Measurements from ENCODE around the gene FRG2.
"Not testable (repeated sequence)": the region's sequence is repeated elsewhere in the genome, so short reads cannot be mapped to it uniquely, and the experiment has no call there.

FRG2 gene

DNA sequence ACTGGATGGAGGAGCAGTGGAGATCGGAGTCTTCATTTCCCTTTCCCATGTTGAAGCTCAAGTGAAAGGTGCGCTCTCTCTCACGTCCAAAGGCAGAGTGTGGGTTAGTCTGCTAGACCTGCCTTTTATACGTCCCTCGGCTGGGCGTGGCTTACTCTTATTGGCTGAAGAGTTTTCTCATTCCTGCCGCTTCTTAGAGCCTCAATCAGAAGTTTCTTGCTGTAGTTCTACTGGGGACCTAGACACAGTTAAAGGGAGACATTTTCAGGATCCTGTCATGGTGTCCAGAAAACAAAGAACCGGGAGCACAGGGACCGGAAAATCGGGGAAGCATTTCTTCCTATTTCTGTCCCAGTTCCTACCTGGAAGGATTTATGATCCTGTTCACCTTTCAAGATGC is at the start of gene FRG2:
Gene FRG2, minus strand, starts transcription at position 101 of the 400 bp plus-strand sequence. Its CDS starts 52 bp downstream, at position 49.
- not testable (repeated sequence) for DNase-seq (ENCODE audit: low spot score)

GRCh38 chr4:190068351-190068750 is 41.3 kb upstream of the FRG2 start:
- not testable (repeated sequence) for DNase-seq (ENCODE audit: low spot score)

GRCh38 chr4:190064805-190065204 is 37.7 kb upstream of the FRG2 start:
- DNase-seq (ENCODE audit: low spot score) = not testable (repeated sequence)

DNA sequence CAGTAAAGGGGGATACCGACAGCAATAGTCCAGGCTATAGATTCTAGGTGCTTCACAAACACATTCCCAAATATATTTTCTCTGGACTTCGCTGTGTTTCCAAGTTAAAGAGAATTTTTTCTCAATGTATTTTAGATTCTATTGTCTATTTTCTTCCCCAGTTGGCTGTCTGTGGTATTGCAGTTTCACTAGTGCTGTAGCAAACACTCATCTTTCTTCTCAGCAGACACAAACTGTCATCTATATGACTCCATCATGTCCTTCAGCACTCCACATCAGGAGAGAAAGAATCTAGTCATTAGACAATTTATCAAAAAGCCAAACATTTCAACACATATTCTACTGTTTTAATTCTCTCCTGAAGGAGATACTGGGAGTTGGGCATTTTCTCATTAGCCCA is 37.3 kb upstream of the FRG2 start, which contains the start of gene DBET:
Gene DBET, plus strand, starts transcription at position 161 of the 400 bp plus-strand sequence.
- DNase-seq (ENCODE audit: low spot score) = not testable (repeated sequence)

GRCh38 chr4:190058997-190059396 is 31.9 kb upstream of the FRG2 start:
- DNase-seq (ENCODE audit: low spot score) = not testable (repeated sequence)

DNA sequence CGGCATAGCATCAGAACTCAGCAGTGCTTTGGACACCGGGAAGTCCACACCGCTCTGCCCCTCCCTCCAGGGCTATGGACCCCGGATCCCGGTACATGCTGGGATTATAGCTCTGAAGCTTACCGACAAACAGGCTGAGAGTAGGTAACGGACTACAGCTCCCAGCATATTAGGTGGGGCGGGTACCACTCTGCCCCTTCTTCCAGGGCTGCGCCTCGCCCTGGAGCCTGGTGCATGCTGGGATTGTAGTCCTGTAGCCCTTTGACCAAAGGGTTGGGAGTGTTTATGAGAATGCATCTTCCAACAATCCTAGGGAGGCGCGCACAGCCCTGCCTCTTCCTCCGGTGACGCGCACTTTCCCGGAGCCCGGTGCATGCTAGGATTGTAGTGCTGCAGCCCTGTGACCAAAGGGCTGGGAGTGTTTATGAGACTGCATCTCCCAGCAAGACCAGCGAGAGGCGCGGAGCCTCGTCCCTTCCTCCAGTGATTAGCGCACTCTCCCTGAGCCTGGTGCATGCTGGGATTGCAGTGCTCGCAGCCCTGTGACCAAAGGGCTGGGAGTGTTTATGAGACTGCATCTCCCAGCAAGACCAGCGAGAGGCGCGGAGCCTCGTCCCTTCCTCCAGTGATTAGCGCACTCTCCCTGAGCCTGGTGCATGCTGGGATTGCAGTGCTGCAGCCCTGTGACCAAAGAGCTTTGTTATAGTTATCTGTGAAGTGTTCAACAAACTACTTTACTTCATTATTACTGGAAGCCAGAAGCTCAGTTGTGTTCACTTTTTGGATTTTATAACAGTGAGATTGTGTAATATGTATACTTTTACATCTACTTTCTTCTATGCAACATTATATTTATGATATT is 22.6 kb upstream of the FRG2 start:
- DNase-seq (ENCODE audit: low spot score) = not testable (repeated sequence)

- DNase-seq (ENCODE audit: low spot score) = not testable (repeated sequence)
Measured at GRCh38 chr4:190047627-190048026, 20.6 kb upstream of the FRG2 start.

DNA sequence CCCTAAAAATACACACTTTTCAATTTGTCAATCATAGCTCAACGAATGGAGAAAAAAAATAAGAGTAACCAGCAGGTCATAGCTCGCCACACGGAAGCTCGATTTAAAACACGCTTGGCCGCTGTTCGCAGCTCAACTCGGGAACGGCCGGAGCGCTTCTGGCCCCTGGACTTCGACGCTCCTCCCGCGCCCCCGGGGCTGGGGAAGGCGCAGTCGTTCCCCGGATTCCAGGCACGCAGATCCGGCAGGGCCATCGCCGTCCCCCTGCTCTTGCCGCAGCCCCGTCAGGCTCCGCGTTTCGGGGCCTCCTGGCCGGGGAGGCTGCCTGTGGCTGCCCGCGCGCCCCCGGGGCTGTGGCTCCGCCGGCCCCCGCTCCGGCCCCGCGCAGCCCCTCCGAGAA is 13.8 kb upstream of the FRG2 start:
- DNase-seq (ENCODE audit: low spot score) = not testable (repeated sequence)

DNA sequence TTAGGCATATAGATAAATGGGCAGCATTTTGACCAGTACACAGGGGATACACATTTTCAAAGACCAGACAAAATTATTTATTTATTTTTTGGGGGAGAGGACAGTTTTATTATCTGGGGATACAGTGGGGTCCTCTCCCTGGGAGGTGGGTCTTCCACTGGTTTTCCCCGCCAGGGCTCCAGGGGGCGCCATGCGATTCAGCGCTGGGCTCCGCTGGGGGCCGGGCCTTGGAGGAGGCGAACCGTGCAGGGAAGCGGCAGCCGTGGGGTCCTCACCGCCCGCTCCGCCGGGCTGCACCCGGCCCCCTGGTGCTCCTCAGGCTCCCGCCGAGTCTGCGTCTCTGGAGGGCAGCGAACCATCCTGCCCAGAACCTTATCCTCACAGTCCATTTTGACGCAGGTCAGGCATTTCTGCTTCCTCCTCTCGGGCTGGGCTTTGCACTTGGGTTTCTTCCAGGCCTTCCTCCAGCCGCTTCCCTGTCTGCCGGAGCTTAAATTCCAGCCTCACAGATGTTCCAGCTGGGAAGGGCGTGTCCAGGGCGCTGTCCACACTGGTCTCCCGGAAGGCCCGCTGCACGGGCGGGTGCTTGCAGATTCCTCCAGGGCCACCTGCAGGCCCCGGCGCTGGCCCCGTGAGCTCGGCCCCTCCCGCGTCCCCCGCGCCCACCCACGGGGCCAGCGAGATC is 10.8 kb upstream of the FRG2 start:
- not testable (repeated sequence) for DNase-seq (ENCODE audit: low spot score)

DNA sequence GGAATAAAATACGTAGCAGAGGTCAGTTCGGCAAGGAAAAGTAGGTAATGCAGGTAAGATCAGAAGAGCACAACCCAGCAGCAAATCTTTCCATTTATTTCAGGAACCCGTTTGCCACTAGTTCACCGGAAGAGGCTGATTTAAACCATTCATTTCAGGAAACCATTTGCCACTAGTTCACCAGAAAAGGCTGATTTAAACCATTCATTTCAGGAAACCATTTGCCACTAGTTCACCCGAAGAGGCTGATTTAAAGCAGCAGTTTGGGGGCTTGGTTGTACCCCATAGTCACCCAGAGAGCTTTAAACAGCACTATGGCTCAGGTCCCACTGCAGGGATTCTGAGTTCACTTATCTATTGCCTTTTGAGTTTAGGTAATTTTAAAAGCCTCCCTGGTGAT is 4.2 kb upstream of the FRG2 start:
- DNase-seq (ENCODE audit: low spot score) = not testable (repeated sequence)

GRCh38 chr4:190022614-190023281 is 4.3 kb downstream of the FRG2 start:
- DNase-seq (ENCODE audit: low spot score) = not testable (repeated sequence)

GRCh38 chr4:190021973-190022372 is 5.1 kb downstream of the FRG2 start:
- not testable (repeated sequence) for DNase-seq (ENCODE audit: low spot score)

DNA sequence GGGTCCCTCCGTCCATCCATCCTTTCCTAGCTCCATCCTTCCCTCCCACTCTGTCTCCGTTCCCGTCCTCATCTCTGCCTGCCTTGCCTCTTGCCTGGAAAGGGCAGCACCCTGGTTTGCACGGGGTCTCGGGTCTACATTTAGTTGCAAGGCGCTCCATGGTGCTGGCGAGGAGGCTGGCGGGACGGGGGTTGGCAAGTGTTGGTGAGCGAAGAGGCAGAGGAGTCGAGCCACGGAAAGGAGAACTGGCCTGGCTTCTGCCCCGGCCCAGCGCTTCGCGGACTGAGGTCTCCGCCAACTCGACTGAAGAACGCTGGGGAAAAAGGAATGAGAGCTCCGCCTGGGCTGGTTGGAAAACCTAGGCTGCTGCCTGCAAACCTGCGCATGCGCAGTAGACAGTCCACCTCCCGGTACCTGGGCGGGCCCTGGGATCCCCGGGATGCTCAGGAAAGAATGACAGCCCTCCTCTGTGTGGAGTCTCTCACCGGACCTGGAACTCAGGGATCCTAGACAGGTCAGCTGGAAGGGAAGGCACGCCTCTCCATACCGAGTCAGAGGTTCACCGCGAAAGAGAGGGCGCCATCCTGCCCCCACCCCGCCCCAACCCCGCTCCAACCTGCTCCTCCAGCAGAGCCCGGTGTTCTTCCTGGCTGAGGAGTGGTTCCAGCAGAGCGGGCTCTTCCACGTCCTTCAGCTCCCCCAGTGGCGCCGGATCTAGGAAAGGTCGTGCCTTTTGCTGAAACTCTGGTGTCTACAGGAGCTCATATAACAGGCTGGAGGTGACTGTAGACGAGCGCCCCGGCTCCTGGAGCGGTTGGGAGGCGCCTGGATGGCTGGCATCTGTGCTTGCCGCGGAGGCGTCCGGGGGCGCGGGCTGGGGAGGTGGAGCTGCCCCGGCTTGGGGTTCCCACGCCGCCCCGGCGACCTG is 6.0 kb downstream of the FRG2 start:
- DNase-seq (ENCODE audit: low spot score) = no peak

DNA sequence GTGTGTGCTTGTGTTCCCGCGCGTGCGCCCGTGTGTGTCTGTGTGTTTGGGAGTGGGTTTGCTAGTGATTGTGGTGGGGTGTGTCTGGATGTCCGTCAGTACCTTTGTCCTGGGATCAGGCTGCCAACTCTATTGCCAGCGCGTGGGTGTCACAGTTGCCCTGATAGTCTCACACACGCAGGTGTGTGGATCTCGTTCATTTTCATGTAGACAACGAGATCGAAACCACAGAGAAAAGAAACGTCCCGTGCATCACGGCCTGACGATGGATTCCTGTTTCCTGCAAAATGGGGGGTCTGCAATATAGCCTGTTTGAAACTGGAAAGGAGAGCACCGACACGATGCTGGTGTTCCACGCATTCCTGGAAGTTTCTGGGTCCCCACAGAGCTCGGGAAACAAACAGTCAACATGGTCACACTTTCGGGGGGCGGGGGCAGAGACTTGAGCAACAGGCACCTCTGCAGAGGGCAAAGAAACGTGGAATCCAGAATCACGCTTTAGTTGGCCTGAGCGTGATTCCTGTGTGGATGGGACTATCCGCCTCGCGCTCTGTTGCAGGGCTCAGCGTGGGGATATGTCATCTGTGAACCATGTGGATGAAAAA is 7.1 kb downstream of the FRG2 start:
- not testable (repeated sequence) for DNase-seq (ENCODE audit: low spot score)

DNA sequence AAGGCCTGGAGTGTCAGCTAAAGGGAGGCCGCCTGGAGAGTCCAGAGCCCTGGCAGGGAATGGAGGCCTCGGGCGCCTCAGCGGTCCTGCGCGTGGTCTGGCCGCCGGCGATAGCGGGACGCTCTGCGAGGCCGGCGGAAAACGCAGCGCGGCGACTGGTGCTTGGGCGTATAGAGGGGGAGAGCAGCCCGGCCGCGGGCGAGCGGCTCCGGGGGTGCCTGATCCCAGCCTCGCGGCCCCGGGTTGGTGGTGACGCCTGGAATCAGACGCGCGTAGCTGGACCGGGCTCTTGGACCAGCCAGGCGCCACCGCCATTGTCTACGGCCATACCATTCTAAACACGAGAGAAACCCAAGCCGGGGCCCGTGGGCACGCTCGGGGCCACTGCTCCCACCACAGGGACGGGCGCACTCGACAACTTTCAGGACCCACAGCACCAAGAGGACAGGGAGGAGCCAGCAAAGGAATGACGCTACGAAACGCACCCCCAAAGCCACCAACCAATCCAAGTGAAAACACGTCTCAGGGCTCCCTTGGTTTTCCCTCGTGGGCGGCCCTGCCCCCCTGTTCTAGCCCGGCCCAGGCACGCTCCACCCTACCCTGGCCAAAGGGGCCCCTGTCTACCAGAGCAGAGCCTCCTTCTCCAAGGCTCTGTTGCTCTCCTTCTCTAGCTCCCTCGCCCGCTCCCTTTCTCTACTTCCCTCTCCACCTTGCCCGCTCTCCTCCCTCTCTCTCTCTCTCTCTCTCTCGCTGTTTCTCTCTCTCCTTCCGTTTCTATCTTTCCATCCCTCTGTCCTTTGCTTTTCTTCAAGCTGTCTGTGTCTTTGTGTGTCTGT is 7.8 kb downstream of the FRG2 start:
- no peak for DNase-seq (ENCODE audit: low spot score)

DNA sequence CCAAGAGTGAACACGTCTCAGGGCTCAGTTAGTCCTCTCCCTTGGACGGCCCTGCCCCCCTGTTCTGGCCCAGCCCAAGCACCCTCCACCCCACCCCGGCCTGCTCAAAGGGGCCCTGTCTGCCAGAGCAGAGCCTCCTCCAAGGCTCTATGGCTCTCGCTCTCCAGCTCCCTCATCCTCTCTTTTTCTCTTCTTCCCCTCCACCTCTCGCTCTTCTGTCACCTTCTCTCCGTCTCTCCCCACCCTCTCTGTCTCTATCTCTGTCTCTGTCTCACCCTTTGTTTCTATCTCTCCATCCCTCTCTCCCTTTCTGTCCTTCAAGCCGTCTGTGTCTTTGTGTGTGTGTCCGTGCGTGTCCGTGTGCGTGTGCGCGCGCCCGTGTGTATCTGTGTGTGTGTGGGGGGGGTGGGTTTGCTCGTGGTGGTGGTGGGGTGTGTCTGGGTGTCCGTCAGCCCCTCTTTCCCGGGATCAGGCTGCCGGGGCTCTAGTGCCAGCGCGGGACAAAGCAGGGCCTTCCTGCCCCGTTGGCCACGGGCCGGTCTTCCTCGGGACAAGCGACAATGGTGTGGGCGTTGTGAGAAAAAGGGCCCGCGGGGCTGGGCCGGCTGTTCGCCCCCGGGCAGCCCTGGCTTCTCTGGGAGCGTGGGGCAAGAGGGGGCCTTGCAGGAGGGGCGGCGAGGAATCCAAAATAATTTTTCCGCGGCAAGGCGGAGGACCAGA is 8.7 kb downstream of the FRG2 start:
- no peak for DNase-seq (ENCODE audit: low spot score)

DNA sequence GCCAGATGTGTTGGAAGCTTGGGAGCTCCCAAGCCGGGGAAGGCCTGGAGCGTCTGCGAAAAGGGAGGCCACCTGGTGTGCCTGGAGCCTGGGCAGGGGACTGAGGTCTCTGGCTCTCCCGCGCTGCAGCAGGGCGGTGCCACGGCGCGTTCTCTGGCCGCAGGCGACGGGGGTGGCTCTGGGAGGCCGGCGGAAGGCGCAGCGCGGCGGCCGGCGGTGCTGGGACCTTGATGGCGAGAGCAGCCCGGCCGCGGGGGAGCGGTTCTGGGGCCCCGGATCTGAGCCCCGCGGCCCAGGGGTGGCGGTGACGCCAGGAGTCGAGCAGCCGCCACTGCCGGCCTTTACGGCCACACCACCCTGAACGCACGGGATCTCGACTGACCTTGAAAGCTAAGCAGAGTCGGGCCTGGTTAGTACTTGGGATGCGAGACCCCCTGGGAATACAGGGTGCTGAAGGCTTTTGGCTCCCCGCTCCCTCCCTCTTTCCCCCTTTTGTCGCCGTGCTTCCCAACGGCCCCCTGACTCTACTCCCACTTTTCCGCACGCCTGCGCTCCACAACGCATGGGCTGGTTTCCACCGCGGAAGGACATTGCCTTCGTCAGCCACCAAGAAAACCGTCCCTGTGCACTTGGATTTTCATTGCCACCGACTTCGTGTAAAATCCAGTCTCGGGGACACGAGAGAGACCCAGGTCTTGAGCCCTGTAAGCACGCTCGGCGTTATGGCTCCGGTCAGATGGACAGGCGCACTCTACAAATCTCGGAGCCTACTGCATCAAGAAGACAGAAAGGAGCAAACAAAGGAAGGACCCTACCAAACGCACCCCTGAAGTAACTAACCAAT is 9.5 kb downstream of the FRG2 start:
- no peak for DNase-seq (ENCODE audit: low spot score)

All from hematopoietic multipotent progenitor cell treated with erythropoietin and hydrocortisone succinate and interleukin-3 and kit ligand, for 17 days (in vitro differentiated cells).